ENCODE data around the gene ARL10.

DNA sequence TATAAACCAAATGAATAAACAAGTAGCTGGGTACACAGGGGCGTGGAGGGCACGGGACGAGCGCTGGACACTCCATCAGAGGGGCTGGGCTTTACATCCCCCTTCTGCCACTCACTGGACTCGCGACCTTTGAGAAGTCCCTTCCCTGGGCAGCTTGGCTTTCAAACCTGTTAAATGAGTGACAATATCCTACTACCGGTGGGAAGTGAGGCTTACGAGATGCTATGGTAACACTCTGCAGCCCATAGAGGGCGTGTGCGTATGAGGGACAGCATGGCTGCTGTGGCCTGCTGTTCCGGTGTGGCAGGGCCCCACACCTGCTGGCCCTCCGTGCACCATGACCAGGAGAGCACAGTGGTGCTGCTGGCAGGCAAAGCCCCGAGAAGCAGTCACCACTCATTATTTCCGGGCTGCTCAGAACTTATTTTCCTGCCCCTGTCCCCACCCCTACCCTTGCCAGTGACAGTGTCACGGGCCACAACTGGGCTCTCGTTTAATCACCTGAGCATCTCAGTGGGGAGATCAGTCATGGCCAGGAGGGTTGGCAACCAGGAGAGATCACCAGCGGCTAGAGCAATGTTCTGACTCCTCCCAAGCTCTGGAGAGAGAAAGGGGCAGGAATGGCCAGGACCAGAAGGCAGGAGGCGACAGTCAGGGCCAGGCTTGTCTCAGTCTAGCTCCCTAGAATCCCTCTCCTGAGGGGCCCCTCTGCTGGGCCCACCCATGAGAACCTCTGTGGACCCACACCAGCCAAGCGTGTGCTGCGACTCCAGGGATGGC, 40.6 kb downstream of the ARL10 start:
- TF ChIP-seq CTCF (IDR thresholded peaks at IDR 0.05; ENCODE audit: insufficient read depth, low read depth, low read length), result no peak
- no peak for TF ChIP-seq EZH2 (IDR thresholded peaks at IDR 0.05; ENCODE audit: insufficient read depth, low read length)

Measured in astrocyte (in vitro differentiated cells and primary cell).